GM18502 (cell line): ENCODE measurements around the gene LRRC46.

ENCODE experiments used
- ATAC-seq: cut with Tn5 transposase; IDR thresholded peaks from one replicate; pipeline ENCODE4 v1.9.1; 2021; ENCODE audit warnings: mild to moderate bottlenecking; ENCODE audit not compliant: unreplicated experiment, poor library complexity

LRRC46 gene

GRCh38 chr17:47872019-47872650 lies 40.7 kb downstream of the LRRC46 start:
- ATAC-seq: no peak

GRCh38 chr17:47872651-47873161 lies 41.2 kb downstream of the LRRC46 start:
- no peak for ATAC-seq

- ATAC-seq: no peak
Observed at GRCh38 chr17:47873200-47874090, 42.0 kb downstream of the LRRC46 start.

- ATAC-seq: no peak
Observed at GRCh38 chr17:47875011-47875985, 43.8 kb downstream of the LRRC46 start.

GRCh38 chr17:47877368-47878034 lies 46.0 kb downstream of the LRRC46 start:
- ATAC-seq: no peak

- no peak for ATAC-seq
Observed at GRCh38 chr17:47878203-47879027, 46.9 kb downstream of the LRRC46 start.

- ATAC-seq: no peak
Observed at GRCh38 chr17:47879028-47879585, 47.6 kb downstream of the LRRC46 start.

- no peak for ATAC-seq
Observed at GRCh38 chr17:47879776-47880454, 48.4 kb downstream of the LRRC46 start.

GRCh38 chr17:47882247-47882646 lies 50.8 kb downstream of the LRRC46 start:
- ATAC-seq: no peak

GRCh38 chr17:47882695-47883588 lies 51.5 kb downstream of the LRRC46 start:
- ATAC-seq: no peak

GRCh38 chr17:47883589-47884426 lies 52.3 kb downstream of the LRRC46 start:
- ATAC-seq: no peak

- ATAC-seq: no peak
Observed at GRCh38 chr17:47884427-47884740, 52.9 kb downstream of the LRRC46 start.

GRCh38 chr17:47884905-47885730 lies 53.6 kb downstream of the LRRC46 start:
- no peak for ATAC-seq
